Suprapubic skin (tissue), 4 donors: ENCODE results near the gene PHPT1.

Experiments used
- EP300 ChIP-seq: sonication (generic); formaldehyde crosslinking; IDR thresholded peaks from one replicate; pipeline ENCODE4 v1.6.1; 2017; ENCODE audit warnings: antibody characterized with exemption
- POLR2A ChIP-seq, 2 donors: fragments of 450-650 bp; IDR thresholded peaks; one replicate each; pipeline ENCODE4 v1.6.1; 2017; ENCODE audit warnings: antibody characterized with exemption in 2 of 2, mild to moderate bottlenecking in 2 of 2, moderate library complexity in 2 of 2
- POLR2AphosphoS5 ChIP-seq, 3 donors: sonication (generic); formaldehyde crosslinking; IDR thresholded peaks; one replicate each; pipeline ENCODE4 v1.6.1; 2017; ENCODE audit warnings: antibody characterized with exemption in 3 of 3
- TF ChIP-seq, protein P1 (sequence below), 2 donors: fragments of 200-600 bp in 1 of 2; fragments of 450-650 bp in 1 of 2; sonication (generic) in 1 of 2; IDR thresholded peaks; one replicate each; pipeline ENCODE4 v1.5.1; 2016 to 2019; ENCODE audit warnings: antibody characterized with exemption in 2 of 2, mild to moderate bottlenecking in 1 of 2, moderate library complexity in 1 of 2

DNA sequence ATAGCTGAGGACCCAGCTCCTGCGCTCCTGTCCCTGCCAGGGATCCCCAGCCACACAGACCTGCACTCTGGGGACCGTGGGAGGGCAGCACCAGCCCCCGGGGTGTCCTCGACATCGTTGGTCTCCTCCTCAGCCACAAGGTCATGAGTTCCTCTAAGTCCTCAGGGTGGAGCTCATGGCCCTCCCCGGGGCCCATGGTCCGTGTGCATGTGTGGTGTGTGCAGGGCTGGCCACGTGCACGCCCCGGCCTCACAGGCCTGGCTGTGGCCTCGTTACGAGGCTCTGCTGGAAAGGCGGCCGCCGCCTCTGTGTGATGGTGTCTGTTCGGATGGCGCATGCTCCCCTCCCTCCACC lies 23.0 kb upstream of the PHPT1 start:
- TF ChIP-seq, protein P1, sequence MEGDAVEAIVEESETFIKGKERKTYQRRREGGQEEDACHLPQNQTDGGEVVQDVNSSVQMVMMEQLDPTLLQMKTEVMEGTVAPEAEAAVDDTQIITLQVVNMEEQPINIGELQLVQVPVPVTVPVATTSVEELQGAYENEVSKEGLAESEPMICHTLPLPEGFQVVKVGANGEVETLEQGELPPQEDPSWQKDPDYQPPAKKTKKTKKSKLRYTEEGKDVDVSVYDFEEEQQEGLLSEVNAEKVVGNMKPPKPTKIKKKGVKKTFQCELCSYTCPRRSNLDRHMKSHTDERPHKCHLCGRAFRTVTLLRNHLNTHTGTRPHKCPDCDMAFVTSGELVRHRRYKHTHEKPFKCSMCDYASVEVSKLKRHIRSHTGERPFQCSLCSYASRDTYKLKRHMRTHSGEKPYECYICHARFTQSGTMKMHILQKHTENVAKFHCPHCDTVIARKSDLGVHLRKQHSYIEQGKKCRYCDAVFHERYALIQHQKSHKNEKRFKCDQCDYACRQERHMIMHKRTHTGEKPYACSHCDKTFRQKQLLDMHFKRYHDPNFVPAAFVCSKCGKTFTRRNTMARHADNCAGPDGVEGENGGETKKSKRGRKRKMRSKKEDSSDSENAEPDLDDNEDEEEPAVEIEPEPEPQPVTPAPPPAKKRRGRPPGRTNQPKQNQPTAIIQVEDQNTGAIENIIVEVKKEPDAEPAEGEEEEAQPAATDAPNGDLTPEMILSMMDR (IDR thresholded peaks at IDR 0.05) = no peak
- TF ChIP-seq POLR2A (IDR thresholded peaks at IDR 0.05) (no peak), EP300 (no peak), POLR2AphosphoS5 (IDR thresholded peaks at IDR 0.05) (no peak)
